GM19035 (cell line): ENCODE results near the gene ANGPTL2.
"Not testable (repeated sequence)": the region's sequence is repeated elsewhere in the genome, so short reads cannot be mapped to it uniquely, and the experiment has no call there.

Experiments
- ATAC-seq: cut with Tn5 transposase; IDR thresholded peaks from one replicate; pipeline ENCODE4 v1.9.1; 2021; ENCODE audit not compliant: unreplicated experiment

Gene ANGPTL2

GRCh38 chr9:127155314-127155960 is 33.0 kb upstream of the ANGPTL2 start:
- ATAC-seq = no peak

DNA sequence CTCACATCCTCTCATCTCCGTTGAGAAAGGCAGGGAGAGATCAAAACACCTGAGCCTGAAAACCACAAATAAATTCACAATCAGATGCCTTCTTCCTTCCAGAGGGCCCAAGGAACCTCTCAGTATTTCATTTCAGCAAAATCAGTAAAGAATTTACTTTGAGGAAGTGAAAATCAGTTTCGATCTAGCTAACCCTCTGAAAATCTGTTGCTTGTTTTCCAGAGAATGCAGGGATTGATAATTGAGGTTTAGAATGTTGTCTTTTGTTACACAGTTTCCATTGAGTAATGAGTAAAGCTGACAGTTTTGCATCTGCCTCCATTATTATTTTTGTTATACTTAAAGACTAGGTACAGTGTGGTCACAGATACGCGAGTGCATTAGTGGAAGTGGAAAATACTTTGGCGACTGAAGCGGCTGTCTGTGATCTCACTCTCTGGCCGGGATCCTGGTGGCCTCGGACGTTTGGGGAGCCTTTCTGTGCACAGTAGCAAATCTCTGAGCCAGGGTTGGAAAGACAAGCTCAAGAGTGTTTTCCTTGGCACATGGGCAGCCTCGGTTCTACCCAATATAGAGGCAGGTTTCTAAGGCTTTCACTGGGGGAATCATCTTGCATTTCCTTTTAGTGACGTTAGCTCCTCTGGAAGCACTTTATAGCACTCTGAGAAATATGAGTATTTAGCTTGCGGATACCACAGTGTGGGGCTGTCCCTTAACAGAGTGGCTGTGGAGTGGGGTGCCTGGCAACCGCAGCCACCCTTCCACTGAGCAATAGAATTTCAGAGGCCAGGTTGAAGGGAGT is 32.2 kb upstream of the ANGPTL2 start:
- ATAC-seq = no peak

DNA sequence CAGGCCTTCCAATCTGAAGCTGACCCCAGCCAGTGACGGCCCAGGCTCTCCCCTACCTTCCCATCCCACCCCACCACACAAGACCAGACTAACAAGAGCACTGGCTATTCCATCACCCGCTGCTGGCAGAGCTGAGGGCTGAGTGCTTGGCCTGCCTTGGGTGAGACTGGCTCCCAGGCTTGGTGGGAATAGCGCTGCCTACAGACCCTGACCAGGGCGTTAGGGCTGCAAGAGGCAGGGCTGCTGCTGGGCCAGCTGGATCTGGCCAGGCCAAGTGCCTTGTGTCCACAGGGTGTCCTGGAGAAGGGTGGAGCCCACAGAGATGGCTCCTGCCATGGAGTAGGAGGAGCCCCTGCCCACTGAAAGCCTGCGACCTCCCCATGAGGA is 31.6 kb upstream of the ANGPTL2 start:
- ATAC-seq = no peak

DNA sequence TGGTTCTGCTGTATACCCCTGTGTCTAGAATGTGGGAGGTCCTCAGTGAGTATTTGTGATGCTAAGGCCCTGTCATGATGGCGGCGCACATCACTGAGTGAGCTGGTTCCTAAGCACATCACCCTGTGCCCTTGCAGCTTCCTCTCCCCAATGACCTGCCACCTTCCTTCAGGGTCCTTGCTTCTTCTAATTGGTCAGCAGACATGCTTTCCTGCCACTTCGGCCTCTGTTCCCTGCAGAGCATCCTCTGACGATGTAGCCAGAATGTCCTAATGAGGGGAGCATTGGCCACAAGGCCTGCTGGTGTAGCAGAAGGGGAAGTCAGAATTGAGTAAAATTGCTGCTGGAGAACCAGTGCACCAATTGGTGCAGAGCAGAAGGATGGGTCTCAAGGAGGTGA is 31.1 kb upstream of the ANGPTL2 start:
- no peak for ATAC-seq

DNA sequence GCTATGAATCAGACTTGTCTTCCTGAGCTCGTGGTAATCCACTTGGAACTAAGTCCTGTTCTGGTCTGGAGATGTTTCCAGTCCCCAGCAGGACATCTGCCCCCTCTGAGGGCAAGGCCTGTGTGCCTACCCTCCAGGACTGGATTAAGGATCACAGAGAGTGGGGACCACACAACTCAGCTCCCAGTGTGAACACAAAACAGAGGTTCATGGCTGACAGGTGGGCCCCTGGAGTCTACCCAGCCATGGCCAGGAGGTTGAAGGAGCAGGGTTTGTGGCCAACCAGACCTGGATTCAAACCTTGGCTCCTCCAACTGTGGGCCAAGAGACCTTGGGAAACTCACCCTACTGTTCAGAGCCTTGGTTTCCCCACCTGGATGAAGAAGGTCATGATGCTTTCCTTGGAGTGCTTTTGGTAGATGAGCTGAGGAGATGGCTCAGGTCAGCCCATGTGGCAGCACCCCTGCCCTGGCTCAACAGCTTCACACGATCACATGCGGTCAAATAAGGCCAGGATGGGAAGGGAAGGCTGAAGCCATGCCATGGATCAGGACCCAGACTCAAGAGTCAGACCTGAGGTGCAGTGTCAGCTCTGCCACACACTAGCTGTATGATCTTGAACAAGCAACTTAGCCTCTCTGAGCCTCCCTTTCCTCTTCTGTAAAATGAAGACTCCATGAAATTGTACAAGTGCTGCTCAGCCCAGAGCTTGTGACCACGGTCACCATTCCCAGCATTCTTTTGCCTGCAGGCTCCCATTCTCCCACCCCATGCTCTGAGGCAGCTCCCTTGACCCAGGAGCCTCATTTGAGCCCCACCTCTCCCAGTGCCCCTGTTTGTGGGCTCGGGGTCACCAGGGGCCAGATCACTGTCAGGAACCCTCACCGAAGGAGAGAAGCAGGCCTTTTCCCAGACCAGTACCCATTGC is 27.3 kb upstream of the ANGPTL2 start:
- no peak for ATAC-seq

DNA sequence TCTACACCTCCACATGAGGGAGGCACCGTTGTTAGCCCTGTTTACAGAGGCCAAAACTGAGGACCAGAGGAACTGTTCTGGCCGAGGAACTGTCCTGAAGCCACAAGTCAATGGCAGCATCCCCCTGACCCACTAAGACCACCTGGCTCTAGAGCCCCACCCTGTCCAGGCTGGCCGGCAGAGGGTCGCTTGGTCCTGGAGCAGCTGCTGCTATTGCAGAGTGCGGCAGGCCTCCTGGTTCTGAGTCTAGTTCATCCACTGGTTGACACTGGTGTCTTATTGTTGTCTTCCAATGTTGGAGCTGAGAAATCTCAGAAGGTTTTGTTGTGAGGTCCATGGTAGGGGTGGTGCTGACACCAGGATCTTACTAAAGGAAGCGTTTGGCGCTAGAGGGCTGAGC is 26.6 kb upstream of the ANGPTL2 start:
- ATAC-seq = no peak

- no peak for ATAC-seq
Observed at GRCh38 chr9:127148014-127148413, 25.6 kb upstream of the ANGPTL2 start.

DNA sequence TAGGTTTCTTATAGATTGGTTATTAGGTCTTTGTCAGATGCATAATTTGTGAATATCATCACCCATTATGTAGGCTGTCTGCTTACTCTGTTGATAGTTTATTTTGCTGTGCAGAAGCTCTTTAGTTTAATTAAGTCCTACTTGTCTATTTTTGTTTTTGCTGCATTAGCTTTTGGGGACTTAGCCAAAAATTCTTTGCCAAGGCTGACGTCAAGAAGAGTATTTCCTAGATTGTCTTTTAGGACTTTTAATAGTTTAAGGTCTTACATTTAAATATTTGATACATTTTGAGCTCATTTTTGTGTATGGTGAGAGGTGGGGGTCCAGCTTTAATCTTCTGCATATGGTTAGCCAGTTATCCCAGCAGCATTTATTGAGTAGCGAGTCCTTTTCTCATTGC is 24.8 kb upstream of the ANGPTL2 start:
- no peak for ATAC-seq

GRCh38 chr9:127146841-127147240 is 24.4 kb upstream of the ANGPTL2 start:
- not testable (repeated sequence) for ATAC-seq

GRCh38 chr9:127144670-127145445 is 22.4 kb upstream of the ANGPTL2 start:
- no peak for ATAC-seq

- no peak for ATAC-seq
Observed at GRCh38 chr9:127143920-127144465, 21.6 kb upstream of the ANGPTL2 start.

DNA sequence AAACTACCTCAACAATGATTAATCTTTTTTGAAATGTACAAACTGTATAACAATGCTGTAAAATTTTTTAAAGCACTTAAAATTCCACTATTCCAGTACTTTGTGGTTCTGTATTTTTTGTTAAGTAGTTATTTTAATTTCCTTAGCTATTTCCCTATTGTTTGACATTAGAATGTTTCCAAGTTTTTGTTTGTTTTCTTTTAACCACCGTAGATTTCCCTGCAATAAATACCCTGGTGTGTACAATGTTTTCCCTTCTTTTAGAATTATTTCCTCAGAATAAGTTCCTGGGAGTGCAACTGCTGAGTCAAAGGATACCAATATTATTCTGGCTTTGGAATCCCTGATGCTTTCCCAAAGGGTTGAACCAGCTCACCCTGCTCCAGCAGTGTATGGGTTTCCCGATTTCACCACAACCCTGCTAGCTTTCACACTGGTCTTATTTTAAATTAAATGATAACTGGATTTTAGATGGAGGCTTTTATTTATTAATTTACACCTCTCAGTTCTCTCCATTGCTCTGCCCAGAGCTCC is 20.6 kb upstream of the ANGPTL2 start:
- ATAC-seq = no peak

DNA sequence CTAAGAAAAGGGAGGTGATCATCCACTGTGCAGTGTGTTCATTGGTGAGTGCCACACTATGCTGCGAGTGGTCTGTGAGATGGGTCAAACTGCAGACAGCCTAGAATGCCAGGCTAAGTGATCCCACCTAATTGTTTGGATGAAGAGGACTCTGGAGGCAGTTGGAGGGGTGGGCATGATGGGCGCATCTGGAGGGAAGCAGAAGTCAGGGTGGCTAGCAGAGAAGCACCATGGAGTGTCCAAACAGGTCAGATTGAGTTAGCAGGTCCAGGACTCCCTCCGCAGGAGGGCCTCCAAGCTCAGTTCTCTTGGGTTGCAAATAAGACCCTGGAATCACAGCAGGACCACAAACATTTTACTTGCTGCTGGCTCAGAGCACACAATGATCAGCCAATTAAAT is 19.9 kb upstream of the ANGPTL2 start:
- no peak for ATAC-seq

- no peak for ATAC-seq
Observed at GRCh38 chr9:127140842-127141675, 18.6 kb upstream of the ANGPTL2 start.

DNA sequence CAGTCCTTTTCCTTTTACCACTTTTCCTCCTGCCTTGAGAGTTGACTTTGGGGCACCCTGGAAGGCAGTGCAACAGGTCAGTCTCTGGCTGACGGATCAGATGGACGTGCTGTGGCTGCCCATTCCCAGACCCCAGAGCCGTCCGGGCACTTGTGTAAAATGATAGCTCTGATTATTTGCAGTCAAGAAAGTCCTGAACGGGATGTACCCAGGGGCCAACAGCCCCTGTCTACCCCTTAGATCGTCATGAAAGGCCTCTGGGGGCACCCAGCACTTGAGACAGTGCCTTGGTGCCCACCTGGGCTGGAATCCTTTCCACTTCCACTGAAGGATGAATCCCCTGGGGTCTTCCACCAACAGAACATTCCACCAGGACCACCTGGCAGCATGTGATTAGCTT is 17.7 kb upstream of the ANGPTL2 start:
- ATAC-seq = no peak

- ATAC-seq = no peak
Observed at GRCh38 chr9:127139775-127140174, 17.3 kb upstream of the ANGPTL2 start.

DNA sequence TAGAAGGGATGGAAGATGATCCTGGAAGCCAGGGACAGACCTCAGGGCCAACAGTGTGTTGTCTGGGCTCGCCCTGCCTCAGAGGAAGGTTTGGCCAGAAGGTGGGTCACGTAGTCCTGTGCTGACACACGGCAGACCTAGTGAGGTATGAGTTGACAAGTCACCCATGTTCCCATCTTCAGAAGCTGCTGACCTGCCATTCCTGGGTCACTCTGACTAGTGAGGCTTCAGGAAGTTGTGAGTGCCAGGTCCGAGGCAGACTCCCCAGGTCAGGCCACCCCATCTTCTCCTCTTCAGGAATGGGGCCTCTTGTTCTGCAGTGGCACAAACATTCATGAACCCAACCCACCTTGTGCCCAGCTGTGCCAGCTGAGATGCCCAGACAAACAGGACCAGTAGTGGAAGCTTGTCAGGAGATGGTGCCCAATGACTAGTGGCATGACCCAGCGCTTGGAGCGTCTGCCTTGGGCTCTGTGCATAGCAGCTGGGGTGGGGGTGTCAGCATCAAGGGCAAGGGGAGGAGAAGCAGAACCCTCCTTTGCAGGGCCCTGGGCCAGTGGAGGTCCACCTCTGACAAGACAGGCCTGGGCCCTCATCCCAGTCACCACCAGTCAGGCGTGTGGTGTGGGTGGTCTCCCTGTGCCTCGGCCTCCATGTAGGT is 16.8 kb upstream of the ANGPTL2 start:
- no peak for ATAC-seq

DNA sequence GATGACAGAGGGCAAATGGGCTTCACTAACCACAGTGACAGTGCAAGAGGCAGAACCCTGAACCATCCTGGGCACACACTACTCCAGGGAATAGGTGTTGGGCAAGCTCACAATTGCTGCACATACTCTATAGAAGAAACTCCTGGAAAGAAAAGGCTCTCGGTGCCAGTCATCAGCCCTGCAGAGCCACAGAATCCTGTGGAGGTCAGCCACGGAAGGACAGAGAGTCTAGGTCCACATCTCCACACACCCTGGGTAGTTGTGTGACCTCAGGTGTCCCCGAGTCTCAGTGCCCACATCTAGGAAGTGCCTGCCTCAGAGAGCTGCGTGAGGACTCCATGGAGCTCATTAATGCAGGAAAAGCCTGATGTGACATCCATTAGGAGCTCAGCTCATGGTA is 16.0 kb upstream of the ANGPTL2 start:
- ATAC-seq = no peak
